OCI-LY7 (cell line): ENCODE measurements around the gene ANP32A. TPM values are rescaled to one million over a fixed set of nuclear protein-coding genes. Genes with fewer than 3 reads are reported as not detected.

ENCODE experiments used
- BruUV-seq: library from RNA; stranded (reverse); fragments of 400-500 nt; replicated peaks from 2 replicates; lab custom pipeline; 2021; lab: Mats Ljungman, UMichigan
- CTCF ChIA-PET: fragments of 300-600 bp; sonication (Branson Sonifier 250); formaldehyde crosslinking; loops from one replicate; lab custom pipeline; 2022; ENCODE audit warnings: antibody characterized with exemption; ENCODE audit not compliant: unreplicated experiment; lab: Charles Lee
- POLR2A ChIA-PET: fragments of 300-600 bp; sonication (Branson Sonifier 250); formaldehyde crosslinking; loops from one replicate; lab custom pipeline; 2022; ENCODE audit warnings: antibody characterized with exemption; lab: Charles Lee
- DNase-seq: peaks from one replicate; pipeline ENCODE4 v3.0.0-alpha.2; 2015; ENCODE audit warnings: low spot score
- H2AFZ ChIP-seq: fragments of 200-600 bp; sonication (generic), shearing (Covaris generic); 2 replicates; pipeline ENCODE4 v1.6.1; 2014; ENCODE audit warnings: mild to moderate bottlenecking, antibody characterized with exemption, low read length, moderate library complexity
- H3K27ac ChIP-seq: fragments of 200-600 bp; sonication (generic); 2 replicates; pipeline ENCODE4 v1.5.1; 2014; ENCODE audit warnings: mixed run types, low read depth, mild to moderate bottlenecking, moderate library complexity, low read length, inconsistent platforms; ENCODE audit not compliant: poor library complexity, severe bottlenecking
- H3K36me3 ChIP-seq: fragments of 200-600 bp; sonication (generic); 2 replicates; pipeline ENCODE4 v1.6.1; 2014; ENCODE audit warnings: mild to moderate bottlenecking, antibody characterized with exemption, low read length, moderate library complexity, mixed read lengths; ENCODE audit not compliant: insufficient read depth
- H3K4me1 ChIP-seq: fragments of 200-600 bp; sonication (generic); 2 replicates; pipeline ENCODE4 v1.5.1; 2014; ENCODE audit warnings: mild to moderate bottlenecking, low read length; ENCODE audit not compliant: insufficient read depth, poor library complexity, severe bottlenecking
- H3K4me2 ChIP-seq: fragments of 200-600 bp; sonication (generic); 2 replicates; pipeline ENCODE4 v1.6.1; 2014; ENCODE audit warnings: mild to moderate bottlenecking, low read length
- H3K4me3 ChIP-seq: fragments of 200-600 bp; sonication (generic); 2 replicates; pipeline ENCODE4 v1.5.1; 2014; ENCODE audit warnings: mild to moderate bottlenecking, low read depth, low read length; ENCODE audit not compliant: poor library complexity, severe bottlenecking
- H3K79me2 ChIP-seq: fragments of 200-600 bp; sonication (generic); 2 replicates; pipeline ENCODE4 v1.6.1; 2016; ENCODE audit warnings: low read depth, mild to moderate bottlenecking, low read length, moderate library complexity, mixed read lengths; ENCODE audit not compliant: insufficient read depth
- H3K9me2 ChIP-seq: fragments of 200-600 bp; sonication (generic); 2 replicates; pipeline ENCODE4 v1.6.1; 2016; ENCODE audit warnings: mild to moderate bottlenecking, low read length, mixed read lengths; ENCODE audit not compliant: insufficient read depth
- H3K9me3 ChIP-seq: fragments of 200-600 bp; sonication (generic); 2 replicates; pipeline ENCODE4 v1.6.1; 2014; ENCODE audit warnings: mild to moderate bottlenecking, mixed run types, low read length, mixed read lengths
- H4K20me1 ChIP-seq: fragments of 200-600 bp; sonication (generic); 2 replicates; pipeline ENCODE4 v1.6.1; 2014; ENCODE audit warnings: mild to moderate bottlenecking, antibody characterized with exemption, low read length, moderate library complexity, mixed read lengths; ENCODE audit not compliant: insufficient read depth
- CTCF ChIP-seq: fragments of 200-600 bp; sonication (generic); conservative IDR thresholded peaks from 2 replicates; pipeline ENCODE4 v1.5.1; 2014; ENCODE audit warnings: mild to moderate bottlenecking, antibody characterized with exemption, low read length, moderate library complexity, mixed read lengths
- EZH2phosphoT487 ChIP-seq: fragments of 200-600 bp; sonication (generic); IDR thresholded peaks from 2 replicates; pipeline ENCODE4 v1.6.1; 2018; ENCODE audit warnings: low read depth, borderline replicate concordance, mild to moderate bottlenecking, mixed run types, antibody characterized with exemption, low read length, moderate library complexity, mixed read lengths
- intact Hi-C: fragments of 100-400 bp; cut with micrococcal nuclease; formaldehyde crosslinking; loops from one replicate; pipeline ENCODE4 v1.10.0; 2022; ENCODE audit not compliant: unreplicated experiment
- total RNA-seq, 2 experiments: library from RNA; depleted of rRNA in 1 of 2; stranded (reverse); fragments of >200 nt in 1 of 2; shearing (Covaris generic) in 1 of 2; gene quantifications; 2 replicates each; pipeline ENCODE4 v1.2.3, GENCODE V29; 2014 to 2022

ANP32A gene
- total RNA-seq, 2 experiments from 2014 or later = 232 to 580 TPM

GRCh38 chr15:68781217-68781616 lies 39.5 kb downstream of the ANP32A start:
- POLR2A ChIA-PET = no interaction called here
- Histone ChIP-seq H3K4me1 (no peaks in the 10 kb centered on the region), H3K9me3 (no peaks in the 10 kb centered on the region), H3K79me2 (peaks cover 5% of the 10 kb centered on the region; the same call in 1 of the 2 replicates), H3K9me2 (no peaks in the 10 kb centered on the region), H3K4me2 (no peak overlapping the region), H2AFZ (no peak overlapping the region), H4K20me1 (peaks cover 8% of the 10 kb centered on the region; the same call in 1 of the 2 replicates), H3K27ac (no peak overlapping the region), H3K4me3 (no peak overlapping the region), H3K36me3 (peaks cover 96% of the 10 kb centered on the region)
- intact Hi-C loops = loop anchor here (5.0 kb wide), 1 partner anchor 36 kb away; no protein-coding TSS in a partner anchor
- no peak for TF ChIP-seq CTCF
- no peak for TF ChIP-seq EZH2phosphoT487
- CTCF ChIA-PET = no interaction called here
- no peak for DNase-seq
- BruUV-seq = no TSS peak

DNA sequence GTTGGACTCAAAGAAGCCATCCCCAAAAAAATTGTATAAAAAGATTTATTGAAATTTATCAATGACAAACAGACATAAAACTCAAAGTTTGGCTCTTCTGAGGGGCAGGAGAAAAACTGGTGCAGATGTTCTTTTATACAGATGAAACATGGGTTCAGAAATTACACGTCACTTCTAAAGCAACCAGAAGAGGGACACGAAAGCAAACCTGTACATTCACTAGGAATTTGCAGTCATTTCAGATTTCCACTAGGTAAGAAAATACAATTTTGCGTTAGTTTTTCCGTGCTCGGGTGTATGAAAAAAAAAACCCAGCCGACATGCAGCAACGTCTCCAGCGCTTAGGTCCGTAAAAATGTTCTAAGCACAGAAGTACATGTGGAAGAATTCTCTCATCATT lies 41.8 kb downstream of the ANP32A start:
- peak; percentile 29 for DNase-seq
- BruUV-seq = no TSS peak
- H3K4me1 ChIP-seq = no peaks in the 10 kb centered on the region
- POLR2A ChIA-PET = interaction anchor here (0.6 to 0.7 kb wide), 2 partner anchors 53 to 289 kb away, joined by 3 to 6 read pairs; no protein-coding TSS in a partner anchor
- H3K9me2 ChIP-seq = no peaks in the 10 kb centered on the region
- intact Hi-C loops = no loop called here
- peaks cover 5% of the 10 kb centered on the region; the same call in 1 of the 2 replicates for H3K79me2 ChIP-seq
- peaks cover 72% of the 10 kb centered on the region for H3K36me3 ChIP-seq
- CTCF ChIA-PET = interaction anchor here (0.5 kb wide), 1 partner anchor 54 kb away, joined by 3 read pairs; no protein-coding TSS in a partner anchor
- no peak for TF ChIP-seq EZH2phosphoT487
- TF ChIP-seq CTCF = peak; percentile 45
- no peak overlapping the region for H3K4me2 ChIP-seq
- H3K27ac ChIP-seq = no peak overlapping the region
- H3K9me3 ChIP-seq = no peaks in the 10 kb centered on the region
- H3K4me3 ChIP-seq = no peak overlapping the region
- H2AFZ ChIP-seq = no peak overlapping the region
- H4K20me1 ChIP-seq = no peaks in the 10 kb centered on the region

DNA sequence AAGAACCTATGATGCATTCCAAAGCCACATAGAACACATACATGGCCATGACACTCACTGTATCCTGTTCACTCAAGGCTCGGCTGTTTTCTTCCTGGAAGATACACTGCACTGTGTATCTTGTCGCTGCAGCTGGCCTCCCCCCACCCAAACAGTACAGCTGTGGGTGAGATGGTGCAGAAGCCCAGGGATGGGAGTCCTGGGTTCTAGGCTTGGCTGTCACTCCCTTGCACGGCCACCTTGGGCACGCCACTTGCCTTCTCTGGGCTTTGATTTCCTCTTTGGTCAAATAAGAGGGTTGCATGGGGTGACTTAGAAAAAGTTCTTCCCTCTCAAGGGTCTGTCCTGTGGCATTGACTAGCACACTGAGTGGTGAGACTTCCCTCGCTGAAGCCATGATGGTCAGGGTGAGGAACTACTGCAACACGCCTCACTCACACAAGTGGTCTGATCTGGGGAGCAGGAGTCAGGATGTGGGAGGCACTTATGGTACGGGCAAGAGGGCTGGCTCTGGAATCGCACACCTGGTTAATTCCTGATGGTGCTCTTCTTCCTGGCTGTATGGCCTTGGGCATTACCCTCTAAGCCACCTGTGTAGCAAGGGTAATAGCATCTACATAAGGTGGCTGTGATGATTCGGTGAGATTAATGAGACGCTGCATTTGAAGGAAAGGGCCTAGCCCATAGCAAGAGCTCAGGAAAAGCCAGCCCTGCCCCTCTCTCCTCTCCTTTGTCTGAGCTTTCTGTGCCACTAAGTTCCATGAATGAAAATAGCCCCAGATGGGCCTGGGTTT lies 44.0 kb downstream of the ANP32A start:
- DNase-seq = no peak
- no peaks in the 10 kb centered on the region for H3K9me2 ChIP-seq
- no peak overlapping the region for H3K4me3 ChIP-seq
- no peaks in the 10 kb centered on the region for H3K4me1 ChIP-seq
- no peak overlapping the region for H3K4me2 ChIP-seq
- POLR2A ChIA-PET = no interaction called here
- no peak overlapping the region for H2AFZ ChIP-seq
- TF ChIP-seq EZH2phosphoT487 (no peak), CTCF (no peak)
- no peaks in the 10 kb centered on the region for H3K79me2 ChIP-seq
- no peaks in the 10 kb centered on the region for H4K20me1 ChIP-seq
- CTCF ChIA-PET = interaction anchor here (1.0 kb wide), 1 partner anchor 99 kb away, joined by 6 read pairs; no protein-coding TSS in a partner anchor
- peaks cover 50% of the 10 kb centered on the region for H3K36me3 ChIP-seq
- H3K9me3 ChIP-seq = no peaks in the 10 kb centered on the region
- intact Hi-C loops = no loop called here
- H3K27ac ChIP-seq = no peak overlapping the region
- BruUV-seq = no TSS peak
